K562 (cell line): ENCODE data around the gene PSME1.

Experiments used
- CTCF ChIP-seq, 3 experiments: IDR thresholded peaks in 2 of 3; conservative IDR thresholded peaks in 1 of 3; 2 replicates each; pipeline ENCODE4 v1.5.1; 2011 to 2012; ENCODE audit warnings: low read length in 3 of 3, mild to moderate bottlenecking in 3 of 3, control low read depth in 2 of 3, improper control_type of control experiment in 1 of 3, inconsistent platforms in 1 of 3, low read depth in 1 of 3, mixed read lengths in 1 of 3, moderate library complexity in 1 of 3; ENCODE audit not compliant: insufficient read depth in 2 of 3
- CXXC5 ChIP-seq: fragments of 250-450 bp; sonication (Bioruptor Pico); IDR thresholded peaks from 2 replicates; pipeline ENCODE4 v1.8.0; 2022; ENCODE audit warnings: inconsistent platforms, mild to moderate bottlenecking, moderate library complexity
- EZH2 ChIP-seq: IDR thresholded peaks from 2 replicates; pipeline ENCODE4 v1.6.1; 2012; ENCODE audit warnings: low read depth, mild to moderate bottlenecking, inconsistent platforms, low read length, borderline replicate concordance
- MAZ ChIP-seq, 2 experiments: fragments of 450-650 bp in 1 of 2; sonication (generic) in 1 of 2; formaldehyde crosslinking; IDR thresholded peaks in 1 of 2; conservative IDR thresholded peaks in 1 of 2; 2 replicates each; pipeline versions ENCODE4 v1.4.0 to v1.5.0; 2020; ENCODE audit warnings: mild to moderate bottlenecking in 1 of 2, missing genetic modification reagents in 1 of 2
- MEF2A ChIP-seq: IDR thresholded peaks from 2 replicates; pipeline ENCODE4 v1.6.1; 2011; ENCODE audit warnings: low read depth, mild to moderate bottlenecking, low read length, moderate library complexity; ENCODE audit not compliant: control insufficient read depth
- POLR2AphosphoS2 ChIP-seq: IDR thresholded peaks from 2 replicates; pipeline ENCODE4 v1.6.1; 2012; ENCODE audit warnings: low read length, improper control_type of control experiment
- RERE ChIP-seq: sonication (generic); formaldehyde crosslinking; IDR thresholded peaks from 2 replicates; pipeline ENCODE4 v1.8.0; 2023; ENCODE audit warnings: missing genetic modification reagents, mild to moderate bottlenecking, borderline replicate concordance
- REST ChIP-seq, 2 experiments: fragments of 450-650 bp; formaldehyde crosslinking in 1 of 2; IDR thresholded peaks; 2 replicates each; pipeline versions ENCODE4 v1.4.0 to v1.6.1; 2014 to 2020; ENCODE audit warnings: mild to moderate bottlenecking in 2 of 2, borderline replicate concordance in 1 of 2, low read depth in 1 of 2
- SP1 ChIP-seq: sonication (generic); formaldehyde crosslinking; IDR thresholded peaks from 2 replicates; pipeline ENCODE4 v1.8.1; 2022; ENCODE audit warnings: mild to moderate bottlenecking, missing genetic modification reagents
- TBL1XR1 ChIP-seq, 2 experiments: IDR thresholded peaks; 2 replicates each; pipeline ENCODE4 v1.6.1; 2012; ENCODE audit warnings: improper control_type of control experiment in 2 of 2, low read length in 2 of 2, mild to moderate bottlenecking in 1 of 2
- ZBTB11 ChIP-seq, 3 experiments: fragments of 200-800 bp in 1 of 3; fragments of 250-450 bp in 1 of 3; fragments of 450-650 bp in 1 of 3; sonication (Bioruptor Pico) in 1 of 3; sonication (Bioruptor generic) in 1 of 3; formaldehyde crosslinking in 1 of 3; IDR thresholded peaks; 2 replicates each; pipeline versions ENCODE4 v1.6.1 to v1.8.0; 2016 to 2022; ENCODE audit warnings: mild to moderate bottlenecking in 2 of 3, missing genetic modification characterization in 2 of 3, missing compliant biosample characterization in 1 of 3, moderate library complexity in 1 of 3
- ZBTB43 ChIP-seq: sonication (generic); formaldehyde crosslinking; IDR thresholded peaks from 2 replicates; pipeline ENCODE4 v1.8.0; 2023; ENCODE audit warnings: mild to moderate bottlenecking, missing genetic modification reagents
- ZFX ChIP-seq: sonication (generic); formaldehyde crosslinking; IDR thresholded peaks from 2 replicates; pipeline ENCODE4 v1.8.0; 2022; ENCODE audit warnings: mild to moderate bottlenecking, missing genetic modification reagents, moderate library complexity
- ZNF3 ChIP-seq: fragments of 250-450 bp; sonication (Bioruptor Pico); IDR thresholded peaks from 2 replicates; pipeline ENCODE4 v1.5.0; 2021; ENCODE audit warnings: mild to moderate bottlenecking, moderate library complexity

GRCh38 chr14:24133735-24134134, 2.3 kb upstream of the PSME1 start:
- TF ChIP-seq SP1 (CRISPR knock-in tag) (no peak), ZFX (CRISPR knock-in tag) (no peak), ZBTB11 (CRISPR knock-in tag; IDR thresholded peaks at IDR 0.05) (no peak), TBL1XR1 (IDR thresholded peaks at IDR 0.05; ENCODE audit: low read length in 2 of 2) (no peak), MEF2A (no peak), CTCF (IDR thresholded peaks at IDR 0.05 in 2 of 3, conservative IDR thresholded peaks at IDR 0.05 in 1 of 3; ENCODE audit: insufficient read depth in 2 of 3, low read depth in 1 of 3, low read length in 3 of 3) (no peak), EZH2 (no peak), RERE (CRISPR knock-in tag) (no peak), ZBTB43 (CRISPR knock-in tag) (no peak), REST (IDR thresholded peaks at IDR 0.05; ENCODE audit: borderline replicate concordance) (no peak), REST (CRISPR knock-in tag; IDR thresholded peaks at IDR 0.05; ENCODE audit: low read depth) (no peak), CXXC5 (no peak), MAZ (CRISPR knock-in tag; conservative IDR thresholded peaks at IDR 0.05 in 1 of 2, IDR thresholded peaks at IDR 0.05 in 1 of 2) (no peak), POLR2AphosphoS2 (no peak), ZNF3 (no peak)
